GM19099 (cell line): ENCODE data around the gene CLSTN3.

Source experiments
- POLR2A ChIP-seq: IDR thresholded peaks from 3 replicates; pipeline ENCODE4 v1.6.1; 2011; ENCODE audit warnings: low read depth; ENCODE audit not compliant: insufficient read length; ENCODE audit errors: extremely low read depth

Gene CLSTN3

DNA sequence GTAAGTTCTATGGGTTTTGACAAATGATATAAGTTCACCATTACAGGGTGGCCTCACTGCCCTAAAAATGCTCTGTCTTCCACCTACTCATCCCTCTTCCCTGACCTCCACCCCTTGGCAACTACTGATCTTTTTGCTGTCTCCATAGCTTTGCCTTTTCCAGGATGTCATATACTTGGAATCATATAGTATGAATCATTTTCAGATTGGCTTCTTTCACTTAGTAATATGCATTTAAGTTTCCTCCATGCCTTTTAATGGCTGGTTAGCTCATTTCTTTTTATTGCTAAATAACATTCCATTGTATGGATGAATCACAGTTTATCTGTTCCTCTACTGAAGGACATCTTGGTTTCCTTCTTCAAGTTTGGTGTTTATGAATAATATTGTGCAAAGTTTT lies 45.3 kb downstream of the CLSTN3 start:
- no peak for TF ChIP-seq POLR2A

DNA sequence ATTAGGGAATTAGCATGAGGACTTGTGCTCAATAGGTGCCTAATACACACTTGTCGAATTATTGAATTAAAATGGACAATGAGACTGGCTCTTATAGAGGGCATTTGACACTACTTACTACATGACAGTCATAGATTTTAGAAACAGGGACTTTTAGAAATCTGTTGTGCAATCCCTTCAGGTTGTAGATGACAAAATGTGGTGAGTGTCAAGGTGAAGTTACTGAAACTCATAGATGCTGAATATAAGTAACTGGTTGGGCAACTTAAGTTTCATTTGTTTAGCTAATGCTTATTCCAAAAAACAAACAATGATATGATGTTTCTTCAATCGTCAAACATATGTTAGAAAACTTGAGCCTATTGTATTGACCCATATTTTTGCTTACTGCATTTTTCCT lies 46.4 kb downstream of the CLSTN3 start:
- TF ChIP-seq POLR2A: no peak

- TF ChIP-seq POLR2A: no peak
Measured at GRCh38 chr12:7178481-7178880, 48.3 kb downstream of the CLSTN3 start.

GRCh38 chr12:7180685-7181084 lies 50.5 kb downstream of the CLSTN3 start:
- TF ChIP-seq POLR2A: no peak

DNA sequence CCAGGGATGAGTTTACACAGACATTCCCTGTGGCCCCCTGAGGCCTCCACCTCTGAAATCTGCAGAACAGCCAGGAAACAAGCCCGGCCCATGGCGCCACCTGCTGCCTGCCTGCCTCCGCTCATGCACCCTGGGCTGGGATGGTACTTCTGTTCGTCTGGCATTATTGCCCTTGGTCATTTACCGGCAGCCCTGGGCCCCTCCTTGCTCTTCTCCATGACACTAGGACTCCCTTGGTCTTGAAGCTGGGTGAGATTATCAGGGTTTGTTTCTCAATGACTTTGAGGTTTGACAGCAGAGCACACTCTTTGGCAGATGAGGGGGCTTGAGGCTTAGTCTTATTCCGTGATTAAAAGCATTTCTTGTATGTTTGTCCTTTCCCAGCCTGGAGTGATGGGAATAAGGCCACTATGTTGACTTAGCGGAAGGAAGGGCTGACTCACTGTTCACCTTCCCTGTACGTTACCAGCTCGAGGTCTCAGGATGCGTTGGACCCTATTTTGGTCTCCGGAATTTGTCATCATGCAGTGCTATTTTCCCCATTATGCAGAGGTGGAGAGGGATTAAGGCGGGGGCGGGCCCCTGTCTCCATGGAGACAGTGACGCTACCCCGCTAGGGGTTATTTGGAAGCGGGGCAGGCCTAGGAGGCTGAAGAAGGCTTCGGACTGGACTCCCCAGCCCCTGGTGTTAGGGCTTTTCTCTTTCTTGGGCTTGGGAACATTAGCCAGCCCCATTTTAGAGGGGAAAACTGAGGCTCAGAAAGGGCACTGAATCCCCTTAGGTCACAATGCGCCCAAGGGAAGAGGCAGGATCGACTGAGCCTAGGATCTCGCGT lies 58.6 kb downstream of the CLSTN3 start:
- TF ChIP-seq POLR2A: no peak

DNA sequence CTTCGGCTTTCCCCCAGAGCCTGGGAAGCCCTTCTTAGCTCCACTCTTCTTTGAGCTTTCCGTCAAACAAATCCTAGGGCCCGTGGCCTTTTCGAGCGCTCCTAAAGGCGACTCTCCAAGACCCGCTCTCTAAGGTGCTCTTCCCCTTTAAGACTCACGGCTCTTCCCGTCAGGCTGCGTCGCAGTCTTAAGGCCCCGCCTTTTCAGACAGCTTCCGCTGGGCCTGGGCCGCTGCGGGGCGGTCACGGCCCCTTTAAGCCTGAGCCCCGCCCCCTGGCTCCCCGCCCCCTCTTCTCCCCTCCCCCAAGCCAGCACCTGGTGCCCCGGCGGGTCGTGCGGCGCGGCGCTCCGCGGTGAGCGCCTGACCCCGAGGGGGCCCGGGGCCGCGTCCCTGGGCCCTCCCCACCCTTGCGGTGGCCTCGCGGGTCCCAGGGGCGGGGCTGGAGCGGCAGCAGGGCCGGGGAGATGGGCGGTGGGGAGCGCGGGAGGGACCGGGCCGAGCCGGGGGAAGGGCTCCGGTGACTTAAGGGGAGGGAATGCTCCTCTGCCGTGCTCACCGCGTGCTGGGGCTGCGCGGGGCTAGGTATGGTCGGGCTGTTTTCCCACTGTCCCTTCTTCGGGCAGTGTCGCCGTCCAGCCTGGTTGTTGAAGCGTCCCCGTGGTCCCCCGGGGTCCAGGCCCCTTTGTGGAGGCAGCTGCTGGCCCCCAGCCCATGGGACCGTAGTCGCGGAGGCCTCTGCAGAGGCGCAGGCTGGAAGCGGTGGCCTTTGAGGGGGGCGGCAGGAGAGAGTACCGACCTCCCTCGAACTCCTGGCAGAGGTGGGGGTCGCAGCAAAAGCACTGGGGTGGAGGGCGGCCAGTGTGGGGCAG lies 59.5 kb downstream of the CLSTN3 start, which contains the start of gene PEX5:
PEX5 (plus strand) TSS at position 289 of the 870 bp plus-strand sequence. CDS start 692 bp downstream, outside the sequence.
- TF ChIP-seq POLR2A: peak; percentile 59

- TF ChIP-seq POLR2A: no peak
Measured at GRCh38 chr12:7190268-7191055, 60.3 kb downstream of the CLSTN3 start.

- TF ChIP-seq POLR2A: no peak
Measured at GRCh38 chr12:7193674-7194073, 63.5 kb downstream of the CLSTN3 start.

DNA sequence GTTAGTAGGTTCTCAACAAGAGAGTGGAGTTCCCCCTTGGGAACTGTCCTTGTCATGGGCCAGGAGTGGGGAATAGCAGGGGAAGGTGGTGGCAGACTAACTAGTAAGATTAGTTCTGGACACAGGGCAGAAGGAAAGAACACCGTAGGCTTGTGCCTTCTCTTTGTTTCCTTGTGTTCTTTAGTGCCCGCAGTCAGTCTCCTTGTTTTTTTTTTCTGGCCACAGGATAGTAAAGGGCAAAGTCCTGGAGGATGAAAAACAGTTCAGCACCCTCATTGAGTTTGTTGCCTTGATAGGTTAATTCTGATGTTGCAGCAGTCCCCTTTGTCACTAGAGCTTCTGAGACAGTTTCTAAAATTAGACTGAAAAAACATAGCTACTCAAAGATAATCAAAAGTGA lies 67.7 kb downstream of the CLSTN3 start:
- TF ChIP-seq POLR2A: no peak

DNA sequence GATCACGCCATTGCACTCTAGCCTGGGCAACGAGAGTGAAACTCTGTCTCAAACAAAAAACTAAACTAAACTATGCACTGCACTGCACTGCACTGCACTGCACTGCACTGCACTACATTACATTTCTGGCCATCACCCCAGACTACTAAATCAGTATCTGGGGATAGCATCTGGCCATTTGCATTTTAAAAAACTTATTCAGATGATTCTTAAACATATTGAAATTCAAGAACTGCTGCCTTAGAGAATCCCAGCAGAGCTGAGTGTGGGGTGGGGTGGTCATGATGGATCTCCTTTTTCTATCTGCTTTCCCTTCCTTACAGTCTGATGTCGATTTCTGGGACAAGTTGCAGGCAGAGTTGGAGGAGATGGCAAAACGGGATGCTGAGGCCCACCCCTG lies 72.9 kb downstream of the CLSTN3 start:
- no peak for TF ChIP-seq POLR2A

- TF ChIP-seq POLR2A: no peak
Measured at GRCh38 chr12:7205091-7205490, 74.9 kb downstream of the CLSTN3 start.

DNA sequence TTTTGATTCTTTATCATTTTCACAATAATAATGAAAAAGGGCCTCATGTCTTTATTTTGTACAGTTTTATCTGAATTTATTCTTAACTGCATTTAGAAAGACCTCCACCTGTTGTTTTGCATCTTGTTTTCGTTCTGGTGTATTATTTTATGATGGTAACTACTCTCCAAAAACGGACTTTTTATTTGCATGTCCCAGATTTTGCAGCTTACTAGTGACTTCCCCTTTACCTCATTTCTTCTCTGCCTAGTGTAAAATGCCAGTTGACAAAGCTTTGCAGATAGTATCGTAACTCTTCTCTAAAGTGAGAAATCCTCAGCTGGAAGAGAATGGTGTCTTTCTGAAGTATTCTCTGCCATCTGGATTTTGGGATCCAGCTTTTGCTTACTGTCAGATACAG lies 76.5 kb downstream of the CLSTN3 start:
- TF ChIP-seq POLR2A: no peak

DNA sequence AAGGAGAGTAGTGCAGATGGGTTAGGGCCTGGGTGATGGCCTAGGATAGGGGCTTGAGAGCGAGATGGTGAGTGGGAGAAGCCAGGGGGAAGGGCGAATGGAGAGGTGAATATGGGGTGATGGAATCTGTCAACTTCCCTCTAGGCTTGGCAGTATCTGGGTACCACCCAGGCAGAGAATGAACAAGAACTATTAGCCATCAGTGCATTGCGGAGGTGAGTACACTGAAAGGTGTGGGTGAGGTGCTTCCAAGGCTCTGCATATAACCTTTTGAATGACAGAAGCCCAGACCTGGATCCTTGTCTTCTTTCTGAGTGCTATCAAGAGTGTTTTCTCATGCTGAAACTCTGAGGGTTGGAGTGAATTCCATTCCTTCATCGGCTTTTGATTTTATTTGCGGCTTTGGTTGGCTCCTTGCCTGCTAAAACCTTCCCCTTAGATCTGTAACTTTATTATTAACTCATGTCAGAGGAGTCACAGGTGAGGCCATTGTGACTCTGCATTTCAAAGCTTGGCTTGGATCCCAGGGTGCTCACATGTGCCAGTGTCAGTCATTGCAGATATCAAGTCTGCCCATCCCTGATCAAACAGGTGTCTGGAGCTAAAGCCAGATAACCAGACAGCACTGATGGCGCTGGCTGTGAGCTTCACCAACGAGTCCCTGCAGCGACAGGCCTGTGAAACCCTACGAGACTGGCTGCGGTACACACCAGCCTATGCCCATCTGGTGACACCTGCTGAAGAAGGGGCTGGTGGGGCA lies 77.9 kb downstream of the CLSTN3 start:
- TF ChIP-seq POLR2A: no peak
